RWPE1 (cell line): Measurements from ENCODE around the gene CLEC2B.

ENCODE experiments used
- CTCF ChIA-PET: fragments of 350-600 bp; sonication (Branson Sonifier 250); formaldehyde crosslinking; extraction: SDS; loops from one replicate; lab custom pipeline; 2021; lab: Yijun Ruan, JAX
- POLR2A ChIA-PET: fragments of 400-600 bp; formaldehyde crosslinking; extraction: SDS; loops from one replicate; lab custom pipeline; 2020; ENCODE audit warnings: antibody characterized with exemption; ENCODE audit not compliant: low non-redundant PET; lab: Yijun Ruan, JAX
- DNase-seq: peaks from one replicate; pipeline ENCODE4 v3.0.0; 2012; ENCODE audit warnings: low spot score
- H3K27ac ChIP-seq: fragments of 450-650 bp; 2 replicates; pipeline ENCODE4 v1.5.1; 2017
- CTCF ChIP-seq: fragments of 450-650 bp; conservative IDR thresholded peaks from 2 replicates; pipeline ENCODE4 v1.5.1; 2017; ENCODE audit warnings: low read depth, mild to moderate bottlenecking

The CLEC2B gene

GRCh38 chr12:9872162-9872561 is 3.0 kb upstream of the CLEC2B start:
- POLR2A ChIA-PET: no interaction called here
- DNase-seq: no peak
- no peak for TF ChIP-seq CTCF
- CTCF ChIA-PET: interaction anchor here (0.6 to 0.9 kb wide), 4 partner anchors 10 to 1421 kb away, joined by 3 to 5 read pairs (median 4); no protein-coding TSS in a partner anchor
- peak overlapping the region; percentile 77 for H3K27ac ChIP-seq

DNA sequence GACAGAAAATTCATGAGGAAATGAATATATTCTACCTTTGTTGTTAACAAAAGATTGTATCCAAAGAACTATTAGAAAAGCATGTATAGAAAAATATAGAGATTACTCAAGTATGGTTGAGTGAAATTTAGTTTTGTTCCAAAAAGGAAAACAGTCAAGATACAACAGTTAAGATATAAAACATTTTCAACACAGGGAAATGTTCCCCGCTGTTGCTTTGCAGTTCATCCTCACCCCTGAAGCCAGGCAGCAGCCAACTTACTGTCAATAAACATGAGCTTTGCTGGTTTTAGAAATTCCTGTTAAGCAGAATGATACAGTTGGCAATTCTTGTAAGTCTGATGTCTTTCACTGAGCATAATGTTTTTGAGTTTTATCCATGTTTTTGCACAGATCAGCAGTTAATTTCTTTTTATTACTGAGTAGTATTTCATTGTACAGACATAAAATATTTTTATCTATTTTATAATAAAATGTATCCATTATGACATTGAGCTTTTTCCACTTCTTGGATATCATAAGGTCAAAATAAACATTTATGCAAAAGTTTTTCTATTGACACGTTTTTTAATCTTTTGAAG is 1.2 kb upstream of the CLEC2B start:
- CTCF ChIA-PET: interaction anchor here (0.7 kb wide), 1 partner anchor 492 kb away, joined by 3 read pairs; no protein-coding TSS in a partner anchor
- no peak for DNase-seq
- no peak overlapping the region for H3K27ac ChIP-seq
- POLR2A ChIA-PET: no interaction called here
- no peak for TF ChIP-seq CTCF

DNA sequence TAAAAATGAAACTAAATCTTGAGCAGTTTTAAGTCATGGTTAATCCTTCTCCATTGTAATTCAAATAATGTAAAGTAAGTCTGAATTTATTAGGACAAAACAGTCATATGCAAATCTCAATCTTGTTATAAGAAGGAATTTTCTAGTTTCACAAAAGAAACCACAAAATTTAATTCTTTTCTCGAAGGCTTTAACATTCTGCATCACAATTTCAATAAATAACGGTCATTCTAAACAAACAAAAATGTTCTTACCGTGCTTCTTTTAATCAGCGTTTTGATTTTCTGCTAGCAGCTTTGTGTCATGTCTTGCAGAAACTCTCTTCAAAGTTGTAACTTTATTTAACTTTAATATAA is 225 bp downstream of the CLEC2B start:
- H3K27ac ChIP-seq: no peak overlapping the region
- TF ChIP-seq CTCF: no peak
- ChIA-PET POLR2A (no interaction called here), CTCF (interaction anchor here (0.6 kb wide), 1 partner anchor 229 kb away, joined by 3 read pairs; no protein-coding TSS in a partner anchor)
- DNase-seq: no peak

GRCh38 chr12:9868311-9868801 is 798 bp downstream of the CLEC2B start:
- TF ChIP-seq CTCF: no peak
- DNase-seq: no peak
- no peak overlapping the region for H3K27ac ChIP-seq
- POLR2A ChIA-PET: no interaction called here
- CTCF ChIA-PET: no interaction called here

DNA sequence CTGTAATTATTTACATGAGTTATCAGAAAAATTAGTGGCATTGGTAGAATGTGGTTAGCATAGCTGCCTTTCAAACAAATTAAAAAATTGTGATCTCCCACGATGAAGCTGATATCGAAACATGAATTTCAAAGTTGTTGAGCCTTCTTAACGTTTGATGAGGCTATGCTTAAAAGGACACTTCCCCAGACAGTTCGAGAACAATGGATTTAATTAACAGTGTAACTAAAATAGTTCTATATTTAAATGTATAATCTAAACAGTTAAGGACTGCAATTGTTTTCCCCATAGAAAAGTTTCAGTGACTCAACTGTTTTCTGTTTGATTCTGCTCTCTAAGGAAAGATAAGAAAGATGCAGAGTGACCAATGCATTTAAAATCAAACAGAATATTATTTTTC is 1.6 kb downstream of the CLEC2B start:
- CTCF ChIA-PET: no interaction called here
- DNase-seq: no peak
- POLR2A ChIA-PET: no interaction called here
- H3K27ac ChIP-seq: no peak overlapping the region
- TF ChIP-seq CTCF: no peak

- POLR2A ChIA-PET: no interaction called here
These were observed 2.3 kb downstream of the CLEC2B start for GRCh38 chr12:9866860-9867269.

More at GRCh38 chr12:9866860-9867269, 2.3 kb downstream of the CLEC2B start:
- no peak for TF ChIP-seq CTCF
- DNase-seq: no peak
- no peak overlapping the region for H3K27ac ChIP-seq
- CTCF ChIA-PET: no interaction called here
